Smooth muscle cell (in vitro differentiated cells): ENCODE measurements around the gene WDR20. TPM values are rescaled to one million over a fixed set of nuclear protein-coding genes. Genes with fewer than 3 reads are reported as not detected.

Source experiments
- DNase-seq: peaks from one replicate; lab custom pipeline; 2025; ENCODE audit not compliant: unreplicated experiment; lab: John Stamatoyannopoulos, UW
- H2AFZ ChIP-seq: fragments of 200-600 bp; sonication (generic); 2 replicates; pipeline ENCODE4 v1.6.0; 2016; ENCODE audit warnings: antibody characterized with exemption, low read depth, mild to moderate bottlenecking
- H3F3A ChIP-seq: fragments of 200-600 bp; sonication (generic); 2 replicates; pipeline ENCODE4 v1.6.0; 2017; ENCODE audit warnings: antibody characterized with exemption, low read depth
- H3K27ac ChIP-seq: fragments of 200-600 bp; sonication (generic); 2 replicates; pipeline ENCODE4 v1.5.1; 2016; ENCODE audit warnings: low read depth, mild to moderate bottlenecking
- H3K27me3 ChIP-seq: fragments of 200-600 bp; sonication (generic); 2 replicates; pipeline ENCODE4 v1.6.1; 2016; ENCODE audit warnings: low read depth, mild to moderate bottlenecking
- H3K36me3 ChIP-seq: fragments of 200-600 bp; sonication (generic); 2 replicates; pipeline ENCODE4 v1.5.1; 2016; ENCODE audit warnings: low read depth
- H3K4me1 ChIP-seq: fragments of 200-600 bp; sonication (generic); 2 replicates; pipeline ENCODE4 v1.5.1; 2016; ENCODE audit warnings: low read depth
- H3K4me2 ChIP-seq: fragments of 200-600 bp; sonication (generic); 2 replicates; pipeline ENCODE4 v1.6.0; 2016; ENCODE audit warnings: mild to moderate bottlenecking
- H3K4me3 ChIP-seq: fragments of 200-600 bp; sonication (generic); 2 replicates; pipeline ENCODE4 v1.5.1; 2016; ENCODE audit warnings: mild to moderate bottlenecking
- H3K79me2 ChIP-seq: fragments of 200-600 bp; sonication (generic); 2 replicates; pipeline ENCODE4 v1.6.0; 2016; ENCODE audit warnings: low read depth, mild to moderate bottlenecking
- H3K9ac ChIP-seq: fragments of 200-600 bp; sonication (generic); 2 replicates; pipeline ENCODE4 v1.6.0; 2016; ENCODE audit warnings: low read depth
- H3K9me3 ChIP-seq: fragments of 200-600 bp; sonication (generic); replicated peaks from 2 replicates; pipeline ENCODE4 v1.5.1; 2016; ENCODE audit warnings: low read depth
- H4K20me1 ChIP-seq: fragments of 200-600 bp; sonication (generic); 2 replicates; pipeline ENCODE4 v1.6.0; 2016; ENCODE audit warnings: low read depth
- WGBS: methylation state at CpG from one replicate; pipeline ENCODE4 v1.1.7; 2016; ENCODE audit warnings: low lambda C conversion rate; 5-methylcytosine and 5-hydroxymethylcytosine counted together
- polyA plus RNA-seq: library from polyadenylated mRNA; unstranded; fragments of >200 nt; fragmentation: Nextera tagmentation; extraction: Ambion mirVana; gene quantifications from 2 replicates; pipeline ENCODE4 v1.2.1, GENCODE V29; 2016
- total RNA-seq: library from RNA; depleted of rRNA; stranded (reverse); fragments of >200 nt; gene quantifications from 2 replicates; pipeline ENCODE4 v1.2.3, GENCODE V29; 2014
- TF ChIP-seq, protein P1 (sequence below): fragments of 200-600 bp; sonication (generic); IDR thresholded peaks from 2 replicates; pipeline ENCODE4 v1.5.1; 2017; ENCODE audit warnings: borderline replicate concordance, mild to moderate bottlenecking, antibody characterized with exemption; ENCODE audit not compliant: insufficient read depth, poor library complexity, severe bottlenecking

Gene WDR20
- total and polyA plus RNA-seq, 2 experiments from 2014 or later: 12.0 to 19.4 TPM

DNA sequence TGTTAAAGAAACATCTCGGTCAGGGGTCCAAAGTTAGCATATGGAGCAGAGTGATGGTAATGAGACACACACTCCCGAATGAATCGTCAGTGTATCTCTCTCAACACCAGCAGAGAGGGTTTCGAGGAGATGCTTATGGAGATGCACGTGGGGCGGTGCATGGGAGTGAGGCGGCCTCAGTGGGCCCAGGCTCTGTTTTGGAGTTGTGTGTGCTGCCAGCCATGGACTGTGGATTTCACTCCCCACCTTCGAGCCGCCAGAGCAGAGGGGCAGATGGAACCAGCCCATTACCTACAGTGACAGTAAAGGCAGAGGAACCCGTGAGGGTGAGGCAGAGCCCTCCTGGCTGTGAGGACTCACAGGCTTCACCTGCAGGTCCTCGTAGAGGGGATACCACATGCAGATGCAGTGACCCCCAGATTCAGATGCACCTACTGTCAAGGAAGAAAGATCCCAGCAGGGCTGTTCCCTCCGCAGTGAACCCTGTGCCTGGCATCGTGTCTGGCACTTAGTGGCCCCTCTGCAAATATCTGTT is 68.2 kb downstream of the WDR20 start:
- H3F3A ChIP-seq: no peaks in the 10 kb centered on the region
- H3K79me2 ChIP-seq: peaks cover 5% of the 10 kb centered on the region
- H2AFZ ChIP-seq: no peak overlapping the region
- TF ChIP-seq, protein P1, sequence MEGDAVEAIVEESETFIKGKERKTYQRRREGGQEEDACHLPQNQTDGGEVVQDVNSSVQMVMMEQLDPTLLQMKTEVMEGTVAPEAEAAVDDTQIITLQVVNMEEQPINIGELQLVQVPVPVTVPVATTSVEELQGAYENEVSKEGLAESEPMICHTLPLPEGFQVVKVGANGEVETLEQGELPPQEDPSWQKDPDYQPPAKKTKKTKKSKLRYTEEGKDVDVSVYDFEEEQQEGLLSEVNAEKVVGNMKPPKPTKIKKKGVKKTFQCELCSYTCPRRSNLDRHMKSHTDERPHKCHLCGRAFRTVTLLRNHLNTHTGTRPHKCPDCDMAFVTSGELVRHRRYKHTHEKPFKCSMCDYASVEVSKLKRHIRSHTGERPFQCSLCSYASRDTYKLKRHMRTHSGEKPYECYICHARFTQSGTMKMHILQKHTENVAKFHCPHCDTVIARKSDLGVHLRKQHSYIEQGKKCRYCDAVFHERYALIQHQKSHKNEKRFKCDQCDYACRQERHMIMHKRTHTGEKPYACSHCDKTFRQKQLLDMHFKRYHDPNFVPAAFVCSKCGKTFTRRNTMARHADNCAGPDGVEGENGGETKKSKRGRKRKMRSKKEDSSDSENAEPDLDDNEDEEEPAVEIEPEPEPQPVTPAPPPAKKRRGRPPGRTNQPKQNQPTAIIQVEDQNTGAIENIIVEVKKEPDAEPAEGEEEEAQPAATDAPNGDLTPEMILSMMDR: no peak
- no peak overlapping the region for H3K4me3 ChIP-seq
- H3K27me3 ChIP-seq: no peaks in the 10 kb centered on the region
- H3K27ac ChIP-seq: no peak overlapping the region
- 95% methylated on average over 13 of the region's 13 CpGs for WGBS
- H3K36me3 ChIP-seq: no peaks in the 10 kb centered on the region
- no peak overlapping the region for H3K4me2 ChIP-seq
- peaks cover 88% of the 10 kb centered on the region for H4K20me1 ChIP-seq
- H3K9ac ChIP-seq: no peak overlapping the region
- DNase-seq: no peak
- H3K9me3 ChIP-seq: no peaks in the 10 kb centered on the region
- no peaks in the 10 kb centered on the region for H3K4me1 ChIP-seq

DNA sequence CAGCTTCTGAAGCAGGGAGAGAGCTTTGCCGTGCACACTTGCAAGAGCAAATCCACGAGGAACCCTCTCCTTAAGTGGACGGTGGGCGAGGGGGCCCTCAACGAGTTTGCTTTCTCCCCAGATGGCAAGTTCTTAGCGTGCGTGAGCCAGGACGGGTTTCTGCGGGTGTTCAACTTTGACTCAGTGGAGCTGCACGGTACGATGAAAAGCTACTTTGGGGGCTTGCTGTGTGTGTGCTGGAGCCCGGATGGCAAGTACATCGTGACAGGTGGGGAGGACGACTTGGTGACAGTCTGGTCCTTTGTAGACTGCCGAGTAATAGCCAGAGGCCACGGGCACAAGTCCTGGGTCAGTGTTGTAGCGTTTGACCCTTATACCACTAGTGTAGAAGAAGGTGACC is 69.0 kb downstream of the WDR20 start:
- H4K20me1 ChIP-seq: peaks cover 88% of the 10 kb centered on the region
- H2AFZ ChIP-seq: no peak overlapping the region

DNA sequence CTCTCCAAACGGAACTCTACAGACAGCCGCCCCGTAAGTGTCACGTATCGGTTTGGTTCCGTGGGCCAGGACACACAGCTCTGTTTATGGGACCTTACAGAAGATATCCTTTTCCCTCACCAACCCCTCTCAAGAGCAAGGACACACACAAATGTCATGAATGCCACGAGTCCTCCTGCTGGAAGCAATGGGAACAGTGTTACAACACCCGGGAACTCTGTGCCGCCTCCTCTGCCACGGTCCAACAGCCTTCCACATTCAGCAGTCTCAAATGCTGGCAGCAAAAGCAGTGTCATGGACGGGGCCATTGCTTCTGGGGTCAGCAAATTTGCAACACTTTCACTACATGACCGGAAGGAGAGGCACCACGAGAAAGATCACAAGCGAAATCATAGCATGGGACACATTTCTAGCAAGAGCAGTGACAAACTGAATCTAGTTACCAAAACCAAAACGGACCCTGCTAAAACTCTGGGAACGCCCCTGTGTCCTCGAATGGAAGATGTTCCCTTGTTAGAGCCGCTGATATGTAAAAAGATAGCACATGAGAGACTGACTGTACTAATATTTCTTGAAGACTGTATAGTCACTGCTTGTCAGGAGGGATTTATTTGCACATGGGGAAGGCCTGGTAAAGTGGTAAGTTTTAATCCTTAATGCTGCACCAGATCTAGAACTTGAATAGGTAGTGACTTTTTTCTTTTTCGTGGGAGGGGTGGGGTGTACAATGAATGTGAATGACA is 69.7 kb downstream of the WDR20 start:
- no peak overlapping the region for H3K27ac ChIP-seq
- H3F3A ChIP-seq: no peaks in the 10 kb centered on the region
- peaks cover 88% of the 10 kb centered on the region for H4K20me1 ChIP-seq
- WGBS: 86% methylated on average over 19 of the region's 19 CpGs
- H3K79me2 ChIP-seq: no peaks in the 10 kb centered on the region
- no peak for DNase-seq
- no peak overlapping the region for H3K4me2 ChIP-seq
- no peaks in the 10 kb centered on the region for H3K36me3 ChIP-seq
- H3K27me3 ChIP-seq: no peaks in the 10 kb centered on the region
- no peak overlapping the region for H2AFZ ChIP-seq
- TF ChIP-seq, protein P1: peak; percentile 15
- no peaks in the 10 kb centered on the region for H3K4me1 ChIP-seq
- no peaks in the 10 kb centered on the region for H3K9me3 ChIP-seq
- no peak overlapping the region for H3K9ac ChIP-seq
- H3K4me3 ChIP-seq: no peak overlapping the region

More for the DNA sequence above, 69.0 kb downstream of the WDR20 start:
- Histone ChIP-seq H3K4me1 (no peaks in the 10 kb centered on the region), H3K79me2 (no peaks in the 10 kb centered on the region), H3F3A (no peaks in the 10 kb centered on the region), H3K9ac (no peak overlapping the region), H3K4me3 (no peak overlapping the region), H3K27me3 (no peaks in the 10 kb centered on the region), H3K27ac (no peak overlapping the region), H3K9me3 (no peaks in the 10 kb centered on the region), H3K4me2 (no peak overlapping the region), H3K36me3 (no peaks in the 10 kb centered on the region)
- no peak for DNase-seq
- 97% methylated on average over 17 of the region's 17 CpGs for WGBS
- TF ChIP-seq, protein P1: no peak
